OCI-LY1 (cell line): Measurements from ENCODE around the gene AQP10.
"Not testable (repeated sequence)": the region's sequence is repeated elsewhere in the genome, so short reads cannot be mapped to it uniquely, and the experiment has no call there.

Source experiments
- H2AFZ ChIP-seq: fragments of 200-600 bp; sonication (generic), shearing (Covaris generic); 2 replicates; pipeline ENCODE4 v1.6.0; 2014; ENCODE audit warnings: antibody characterized with exemption, mild to moderate bottlenecking, low read length
- H3F3A ChIP-seq: fragments of 200-600 bp; sonication (generic), shearing (Covaris generic); 2 replicates; pipeline ENCODE4 v1.6.0; 2014; ENCODE audit warnings: mild to moderate bottlenecking, antibody characterized with exemption, low read length, moderate library complexity; ENCODE audit not compliant: insufficient read depth
- H3K27ac ChIP-seq: fragments of 200-600 bp; sonication (generic); 2 replicates; pipeline ENCODE4 v1.5.1; 2014; ENCODE audit warnings: low read length, mixed run types, mild to moderate bottlenecking, low read depth; ENCODE audit not compliant: poor library complexity, severe bottlenecking
- H3K27me3 ChIP-seq: fragments of 200-600 bp; sonication (generic); 2 replicates; pipeline ENCODE4 v1.6.0; 2014; ENCODE audit warnings: antibody characterized with exemption, mild to moderate bottlenecking, low read length, moderate library complexity; ENCODE audit not compliant: insufficient read depth
- H3K36me3 ChIP-seq: fragments of 200-600 bp; sonication (generic); 2 replicates; pipeline ENCODE4 v1.6.1; 2014; ENCODE audit warnings: mild to moderate bottlenecking, antibody characterized with exemption, low read length, moderate library complexity, mixed read lengths; ENCODE audit not compliant: insufficient read depth
- H3K4me1 ChIP-seq: fragments of 200-600 bp; sonication (generic); 2 replicates; pipeline ENCODE4 v1.5.1; 2014; ENCODE audit warnings: mild to moderate bottlenecking, low read length, moderate library complexity; ENCODE audit not compliant: insufficient read depth, severe bottlenecking
- H3K4me2 ChIP-seq: fragments of 200-600 bp; sonication (generic), shearing (Covaris generic); 2 replicates; pipeline ENCODE4 v1.6.1; 2014; ENCODE audit warnings: low read length
- H3K4me3 ChIP-seq: fragments of 200-600 bp; sonication (generic); 2 replicates; pipeline ENCODE4 v1.5.1; 2014; ENCODE audit warnings: low read length, low read depth, mild to moderate bottlenecking, mixed read lengths; ENCODE audit not compliant: poor library complexity, severe bottlenecking
- H3K79me2 ChIP-seq: fragments of 200-600 bp; shearing (Covaris generic); 2 replicates; pipeline ENCODE4 v1.6.1; 2016; ENCODE audit warnings: mixed run types, low read length, mixed read lengths; ENCODE audit not compliant: insufficient read depth
- H3K9ac ChIP-seq: fragments of 200-600 bp; sonication (generic), shearing (Covaris generic); 2 replicates; pipeline ENCODE4 v1.6.1; 2014; ENCODE audit warnings: mild to moderate bottlenecking, low read length, mixed read lengths
- H3K9me2 ChIP-seq: fragments of 200-600 bp; sonication (generic), shearing (Covaris generic); 2 replicates; pipeline ENCODE4 v1.6.1; 2014; ENCODE audit warnings: low read depth, mild to moderate bottlenecking, low read length, mixed read lengths
- H3K9me3 ChIP-seq: fragments of 200-600 bp; shearing (Covaris generic); 2 replicates; pipeline ENCODE4 v1.6.1; 2014; ENCODE audit warnings: low read length, mixed read lengths
- H4K20me1 ChIP-seq: fragments of 200-600 bp; sonication (generic), shearing (Covaris generic); 2 replicates; pipeline ENCODE4 v1.6.0; 2016; ENCODE audit warnings: mild to moderate bottlenecking, low read length; ENCODE audit not compliant: insufficient read depth
- CTCF ChIP-seq: fragments of 200-600 bp; sonication (generic), shearing (Covaris generic); IDR thresholded peaks from 2 replicates; pipeline ENCODE4 v1.5.1; 2017; ENCODE audit warnings: mild to moderate bottlenecking, antibody characterized with exemption, low read length, moderate library complexity, mixed read lengths
- EZH2 ChIP-seq: fragments of 200-600 bp; sonication (generic), shearing (Covaris generic); IDR thresholded peaks from 2 replicates; pipeline ENCODE4 v1.8.0; 2017; ENCODE audit warnings: borderline replicate concordance, mixed run types, mild to moderate bottlenecking, antibody characterized with exemption, low read length, moderate library complexity, mixed read lengths

AQP10 gene

GRCh38 chr1:154276797-154277196, 44.1 kb upstream of the AQP10 start:
- Histone ChIP-seq H3K36me3 (peaks cover 16% of the 10 kb centered on the region), H3K27me3 (no peaks in the 10 kb centered on the region), H3K27ac (no peak overlapping the region), H3K9ac (no peak overlapping the region), H3K9me3 (no peaks in the 10 kb centered on the region), H3K4me2 (no peak overlapping the region), H3K4me3 (no peak overlapping the region), H4K20me1 (no peaks in the 10 kb centered on the region), H3K4me1 (peaks cover 14% of the 10 kb centered on the region), H3F3A (no peaks in the 10 kb centered on the region), H2AFZ (no peak overlapping the region), H3K79me2 (peaks cover 5% of the 10 kb centered on the region; the same call in 1 of the 2 replicates), H3K9me2 (no peaks in the 10 kb centered on the region)
- TF ChIP-seq EZH2: no peak
- TF ChIP-seq CTCF: peak; percentile 30

GRCh38 chr1:154287591-154287990, 33.3 kb upstream of the AQP10 start:
- not testable (repeated sequence) for H3K9me2 ChIP-seq, H4K20me1 ChIP-seq

GRCh38 chr1:154288661-154289060, 32.2 kb upstream of the AQP10 start:
- no peaks in the 10 kb centered on the region for H3F3A ChIP-seq
- no peaks in the 10 kb centered on the region; the same call in 1 of the 2 replicates for H3K36me3 ChIP-seq
- no peaks in the 10 kb centered on the region; the same call in 1 of the 2 replicates for H3K27me3 ChIP-seq
- H3K4me1 ChIP-seq: no peaks in the 10 kb centered on the region
- H3K9ac ChIP-seq: no peak overlapping the region
- H3K4me3 ChIP-seq: no peak overlapping the region
- no peaks in the 10 kb centered on the region for H3K79me2 ChIP-seq
- no peaks in the 10 kb centered on the region for H4K20me1 ChIP-seq
- no peak overlapping the region for H3K27ac ChIP-seq
- no peak overlapping the region for H3K4me2 ChIP-seq
- H2AFZ ChIP-seq: no peak overlapping the region
- H3K9me3 ChIP-seq: no peaks in the 10 kb centered on the region
- TF ChIP-seq EZH2 (no peak), CTCF (no peak)
- no peaks in the 10 kb centered on the region for H3K9me2 ChIP-seq

More at GRCh38 chr1:154287591-154287990, 33.3 kb upstream of the AQP10 start:
- H3K27ac ChIP-seq, H3K36me3 ChIP-seq, H3K9me3 ChIP-seq, H2AFZ ChIP-seq, H3K9ac ChIP-seq, H3K4me3 ChIP-seq, H3K27me3 ChIP-seq, H3K79me2 ChIP-seq, H3F3A ChIP-seq, H3K4me1 ChIP-seq, H3K4me2 ChIP-seq: not testable (repeated sequence)

- no peak overlapping the region for H2AFZ ChIP-seq
- H3K27me3 ChIP-seq: no peaks in the 10 kb centered on the region; the same call in 1 of the 2 replicates
- no peaks in the 10 kb centered on the region for H3F3A ChIP-seq
- H3K27ac ChIP-seq: no peak overlapping the region
- H3K9ac ChIP-seq: no peak overlapping the region
- H4K20me1 ChIP-seq: no peaks in the 10 kb centered on the region
- no peak overlapping the region for H3K4me2 ChIP-seq
- no peak overlapping the region for H3K4me3 ChIP-seq
- H3K4me1 ChIP-seq: no peaks in the 10 kb centered on the region
- no peaks in the 10 kb centered on the region; the same call in 1 of the 2 replicates for H3K36me3 ChIP-seq
- TF ChIP-seq CTCF (no peak), EZH2 (no peak)
- no peaks in the 10 kb centered on the region for H3K9me2 ChIP-seq
- no peaks in the 10 kb centered on the region for H3K79me2 ChIP-seq
- peaks cover 5% of the 10 kb centered on the region; the same call in 1 of the 2 replicates for H3K9me3 ChIP-seq
Measured at GRCh38 chr1:154290921-154291320, 30.0 kb upstream of the AQP10 start.
